ENCODE data around the gene EFNB3. TPM values are rescaled to one million over a fixed set of nuclear protein-coding genes. Genes with fewer than 3 reads are reported as not detected.

Gene EFNB3
- polyA plus RNA-seq, 2 of the 4 experiments (the other 2 are of a cell fraction) = 1.7 to 1.9 TPM

- TF ChIP-seq JUN (IDR thresholded peaks at IDR 0.05) = peak; percentile 64 to 91; a peak in 4 of 5 replicates
- TF ChIP-seq JUNB (IDR thresholded peaks at IDR 0.05) = peak; percentile 60; the same call in 1 of the 2 replicates
- TF ChIP-seq NFE2L2 (conservative IDR thresholded peaks at IDR 0.05; ENCODE audit: low read length) = no peak
- no peak; the same call in 1 of the 2 replicates for TF ChIP-seq KDM5A (IDR thresholded peaks at IDR 0.05)
- TF ChIP-seq ATOH8 (CRISPR knock-in tag; IDR thresholded peaks at IDR 0.05; ENCODE audit: low read depth) = no peak
- TF ChIP-seq RAD21 (conservative IDR thresholded peaks at IDR 0.05 in 1 of 2, IDR thresholded peaks at IDR 0.05 in 1 of 2) = no peak
- no peak for TF ChIP-seq FOXS1 (CRISPR knock-in tag; IDR thresholded peaks at IDR 0.05)
- TF ChIP-seq KDM1A (IDR thresholded peaks at IDR 0.05; ENCODE audit: low read depth) = no peak
- no peak for TF ChIP-seq SREBF2 (IDR thresholded peaks at IDR 0.05)
- TF ChIP-seq RNF2 (IDR thresholded peaks at IDR 0.05; ENCODE audit: borderline replicate concordance, low read depth) = no peak
- TF ChIP-seq ELK1 (IDR thresholded peaks at IDR 0.05; ENCODE audit: low read depth, low read length) = no peak
- no peak for TF ChIP-seq EP300 (IDR thresholded peaks at IDR 0.05)
- no peak for TF ChIP-seq ZNF302 (CRISPR knock-in tag; IDR thresholded peaks at IDR 0.05)
- TF ChIP-seq MAZ (IDR thresholded peaks at IDR 0.05; ENCODE audit: borderline replicate concordance, low read depth, low read length) = no peak
- no peak for TF ChIP-seq TFCP2L1 (CRISPR knock-in tag; IDR thresholded peaks at IDR 0.05)
- no peak for TF ChIP-seq EHF (CRISPR knock-in tag; IDR thresholded peaks at IDR 0.05)
- no peak for TF ChIP-seq CBX2 (IDR thresholded peaks at IDR 0.05; ENCODE audit: borderline replicate concordance, low read depth)
- TF ChIP-seq HOXB13 (CRISPR knock-in tag; IDR thresholded peaks at IDR 0.05; ENCODE audit: low read depth) = no peak
- peak; percentile 43; the same call in 1 of the 2 replicates for TF ChIP-seq GATA3 (IDR thresholded peaks at IDR 0.05; ENCODE audit: borderline replicate concordance)
- TF ChIP-seq RFX5 (IDR thresholded peaks at IDR 0.05) = no peak
- peak; percentile 100 for TF ChIP-seq MAX (IDR thresholded peaks at IDR 0.05)
- peak; percentile 44 for TF ChIP-seq CHD2 (IDR thresholded peaks at IDR 0.05; ENCODE audit: low read length, partially characterized antibody)
- peak; percentile 76 for TF ChIP-seq FOSL2 (IDR thresholded peaks at IDR 0.05)
- peak; percentile 94 for TF ChIP-seq FOSL2 (CRISPR knock-in tag; IDR thresholded peaks at IDR 0.05)
- TF ChIP-seq ESRRA (IDR thresholded peaks at IDR 0.05; ENCODE audit: borderline replicate concordance, low read length) = no peak
- TF ChIP-seq, protein P1, sequence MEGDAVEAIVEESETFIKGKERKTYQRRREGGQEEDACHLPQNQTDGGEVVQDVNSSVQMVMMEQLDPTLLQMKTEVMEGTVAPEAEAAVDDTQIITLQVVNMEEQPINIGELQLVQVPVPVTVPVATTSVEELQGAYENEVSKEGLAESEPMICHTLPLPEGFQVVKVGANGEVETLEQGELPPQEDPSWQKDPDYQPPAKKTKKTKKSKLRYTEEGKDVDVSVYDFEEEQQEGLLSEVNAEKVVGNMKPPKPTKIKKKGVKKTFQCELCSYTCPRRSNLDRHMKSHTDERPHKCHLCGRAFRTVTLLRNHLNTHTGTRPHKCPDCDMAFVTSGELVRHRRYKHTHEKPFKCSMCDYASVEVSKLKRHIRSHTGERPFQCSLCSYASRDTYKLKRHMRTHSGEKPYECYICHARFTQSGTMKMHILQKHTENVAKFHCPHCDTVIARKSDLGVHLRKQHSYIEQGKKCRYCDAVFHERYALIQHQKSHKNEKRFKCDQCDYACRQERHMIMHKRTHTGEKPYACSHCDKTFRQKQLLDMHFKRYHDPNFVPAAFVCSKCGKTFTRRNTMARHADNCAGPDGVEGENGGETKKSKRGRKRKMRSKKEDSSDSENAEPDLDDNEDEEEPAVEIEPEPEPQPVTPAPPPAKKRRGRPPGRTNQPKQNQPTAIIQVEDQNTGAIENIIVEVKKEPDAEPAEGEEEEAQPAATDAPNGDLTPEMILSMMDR (IDR thresholded peaks at IDR 0.05) = no peak
Measured at GRCh38 chr17:7687072-7687907, 17.7 kb upstream of the EFNB3 start, which contains the start of gene TP53 (continued).
